SH-SY5Y (cell line): Measurements from ENCODE around the gene PLB1.

Source experiments
- GATA2 ChIP-seq: IDR thresholded peaks from 2 replicates; pipeline ENCODE4 v1.6.1; 2011; ENCODE audit warnings: mild to moderate bottlenecking, low read depth, low read length
- GATA3 ChIP-seq: IDR thresholded peaks from 2 replicates; pipeline ENCODE4 v1.6.1; 2011; ENCODE audit warnings: low read depth, mild to moderate bottlenecking, low read length, moderate library complexity

DNA sequence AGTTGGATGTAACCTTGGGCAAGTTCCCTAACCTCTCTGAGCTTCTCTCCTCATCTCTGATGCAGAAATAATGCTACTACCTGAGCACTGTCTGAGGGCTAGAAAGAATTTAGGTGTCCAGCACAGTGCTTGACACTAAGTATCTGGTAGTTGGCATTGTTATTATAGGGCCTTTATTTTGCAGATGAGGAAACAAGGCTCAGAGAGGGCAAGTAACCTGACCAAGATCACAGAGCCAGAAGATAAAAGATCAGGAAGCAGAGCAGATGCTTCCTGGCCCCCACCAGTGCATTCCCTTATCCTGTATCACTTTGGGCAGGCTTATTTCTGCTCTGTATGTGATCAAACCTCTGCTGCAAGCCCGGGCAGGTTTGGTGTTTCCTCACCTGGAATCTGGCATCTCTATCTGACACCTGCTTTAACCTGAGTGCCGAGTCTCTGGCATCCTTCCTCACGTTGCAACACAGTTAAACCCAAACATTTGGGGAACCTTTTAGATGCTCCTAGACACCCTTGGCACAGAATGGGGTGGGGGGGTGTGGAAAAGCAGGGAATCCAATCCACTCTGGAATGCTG, 69.9 kb downstream of the PLB1 start:
- TF ChIP-seq GATA2, result no peak
- no peak for TF ChIP-seq GATA3
